ENCODE results near the gene VAC14.

- no peak for TF ChIP-seq CTCF (IDR thresholded peaks at IDR 0.05)
- TF ChIP-seq EZH2phosphoT487 (IDR thresholded peaks at IDR 0.05), result no peak
- no peak for TF ChIP-seq EZH2 (IDR thresholded peaks at IDR 0.05)
Observed at GRCh38 chr16:70749006-70749678, 51.8 kb downstream of the VAC14 start.
